HCT116 (cell line): ENCODE measurements around the gene RGMB.

Source experiments
- CEBPB ChIP-seq: IDR thresholded peaks from 2 replicates; pipeline ENCODE4 v1.6.1; 2012; ENCODE audit warnings: low read depth
- ELF1 ChIP-seq: IDR thresholded peaks from 2 replicates; pipeline ENCODE4 v1.6.1; 2012; ENCODE audit warnings: low read depth, borderline replicate concordance
- EZH2 ChIP-seq: fragments of 200-600 bp; sonication (generic); IDR thresholded peaks from 2 replicates; pipeline ENCODE4 v1.6.1; 2017; ENCODE audit warnings: antibody characterized with exemption, mixed run types
- POLR2A ChIP-seq: IDR thresholded peaks from 2 replicates; pipeline ENCODE4 v1.7.0; 2011; ENCODE audit warnings: borderline replicate concordance; ENCODE audit not compliant: insufficient read depth, insufficient read length; ENCODE audit errors: extremely low read depth
- POLR2AphosphoS5 ChIP-seq: IDR thresholded peaks from 2 replicates; pipeline ENCODE4 v1.6.1; 2011; ENCODE audit warnings: mild to moderate bottlenecking, low read depth, low read length, moderate library complexity
- RAD21 ChIP-seq: IDR thresholded peaks from 2 replicates; pipeline ENCODE4 v1.6.1; 2012; ENCODE audit warnings: low read depth, mild to moderate bottlenecking
- SIN3A ChIP-seq: IDR thresholded peaks from 2 replicates; pipeline ENCODE4 v1.6.1; 2012; ENCODE audit warnings: low read depth
- SRF ChIP-seq: IDR thresholded peaks from 2 replicates; pipeline ENCODE4 v1.6.1; 2012; ENCODE audit warnings: low read depth
- TCF7L2 ChIP-seq: IDR thresholded peaks from 2 replicates; pipeline ENCODE4 v1.7.0; 2011; ENCODE audit warnings: borderline replicate concordance, inconsistent platforms; ENCODE audit not compliant: insufficient read depth, insufficient read length; ENCODE audit errors: extremely low read depth
- ZFX ChIP-seq: fragments of 450-650 bp; IDR thresholded peaks from 2 replicates; pipeline ENCODE4 v1.6.1; 2017
- TF ChIP-seq, protein P1 (sequence below), 3 experiments: fragments of 200-600 bp in 1 of 3; sonication (generic) in 1 of 3; IDR thresholded peaks in 2 of 3; conservative IDR thresholded peaks in 1 of 3; 2 replicates each; pipeline ENCODE4 v1.5.1; 2012 to 2017; ENCODE audit warnings: low read depth in 2 of 3, low read length in 2 of 3, antibody characterized with exemption in 1 of 3, borderline replicate concordance in 1 of 3, control low read depth in 1 of 3, mild to moderate bottlenecking in 1 of 3, mixed read lengths in 1 of 3, mixed run types in 1 of 3, moderate library complexity in 1 of 3; ENCODE audit not compliant: insufficient read depth in 1 of 3
- TF ChIP-seq, protein P2 (sequence below): IDR thresholded peaks from 2 replicates; pipeline ENCODE4 v1.6.1; 2012; ENCODE audit warnings: low read depth

DNA sequence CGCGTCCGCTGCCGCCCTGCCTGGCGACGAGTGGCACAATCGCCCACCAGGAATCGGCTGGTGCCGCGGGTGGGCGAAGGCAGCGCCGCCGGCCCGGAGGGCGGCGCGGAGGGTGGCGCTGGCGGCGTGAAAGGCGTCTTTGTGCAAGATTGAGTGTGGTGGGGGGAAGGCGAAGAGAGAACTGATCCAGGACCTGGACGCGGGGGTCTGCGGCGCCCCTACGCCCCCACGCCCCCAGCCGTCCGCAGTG is 4.6 kb upstream of the RGMB start:
- TF ChIP-seq CEBPB (no peak), ZFX (no peak), POLR2A (no peak), SRF (no peak), EZH2 (no peak), POLR2AphosphoS5 (no peak), SIN3A (no peak), RAD21 (no peak), ELF1 (no peak), TCF7L2 (no peak)
- TF ChIP-seq, protein P1, sequence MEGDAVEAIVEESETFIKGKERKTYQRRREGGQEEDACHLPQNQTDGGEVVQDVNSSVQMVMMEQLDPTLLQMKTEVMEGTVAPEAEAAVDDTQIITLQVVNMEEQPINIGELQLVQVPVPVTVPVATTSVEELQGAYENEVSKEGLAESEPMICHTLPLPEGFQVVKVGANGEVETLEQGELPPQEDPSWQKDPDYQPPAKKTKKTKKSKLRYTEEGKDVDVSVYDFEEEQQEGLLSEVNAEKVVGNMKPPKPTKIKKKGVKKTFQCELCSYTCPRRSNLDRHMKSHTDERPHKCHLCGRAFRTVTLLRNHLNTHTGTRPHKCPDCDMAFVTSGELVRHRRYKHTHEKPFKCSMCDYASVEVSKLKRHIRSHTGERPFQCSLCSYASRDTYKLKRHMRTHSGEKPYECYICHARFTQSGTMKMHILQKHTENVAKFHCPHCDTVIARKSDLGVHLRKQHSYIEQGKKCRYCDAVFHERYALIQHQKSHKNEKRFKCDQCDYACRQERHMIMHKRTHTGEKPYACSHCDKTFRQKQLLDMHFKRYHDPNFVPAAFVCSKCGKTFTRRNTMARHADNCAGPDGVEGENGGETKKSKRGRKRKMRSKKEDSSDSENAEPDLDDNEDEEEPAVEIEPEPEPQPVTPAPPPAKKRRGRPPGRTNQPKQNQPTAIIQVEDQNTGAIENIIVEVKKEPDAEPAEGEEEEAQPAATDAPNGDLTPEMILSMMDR (IDR thresholded peaks at IDR 0.05 in 2 of 3, conservative IDR thresholded peaks at IDR 0.05 in 1 of 3; ENCODE audit: borderline replicate concordance in 1 of 3, insufficient read depth in 1 of 3, low read depth in 2 of 3, low read length in 2 of 3) = no peak
- TF ChIP-seq, protein P2, sequence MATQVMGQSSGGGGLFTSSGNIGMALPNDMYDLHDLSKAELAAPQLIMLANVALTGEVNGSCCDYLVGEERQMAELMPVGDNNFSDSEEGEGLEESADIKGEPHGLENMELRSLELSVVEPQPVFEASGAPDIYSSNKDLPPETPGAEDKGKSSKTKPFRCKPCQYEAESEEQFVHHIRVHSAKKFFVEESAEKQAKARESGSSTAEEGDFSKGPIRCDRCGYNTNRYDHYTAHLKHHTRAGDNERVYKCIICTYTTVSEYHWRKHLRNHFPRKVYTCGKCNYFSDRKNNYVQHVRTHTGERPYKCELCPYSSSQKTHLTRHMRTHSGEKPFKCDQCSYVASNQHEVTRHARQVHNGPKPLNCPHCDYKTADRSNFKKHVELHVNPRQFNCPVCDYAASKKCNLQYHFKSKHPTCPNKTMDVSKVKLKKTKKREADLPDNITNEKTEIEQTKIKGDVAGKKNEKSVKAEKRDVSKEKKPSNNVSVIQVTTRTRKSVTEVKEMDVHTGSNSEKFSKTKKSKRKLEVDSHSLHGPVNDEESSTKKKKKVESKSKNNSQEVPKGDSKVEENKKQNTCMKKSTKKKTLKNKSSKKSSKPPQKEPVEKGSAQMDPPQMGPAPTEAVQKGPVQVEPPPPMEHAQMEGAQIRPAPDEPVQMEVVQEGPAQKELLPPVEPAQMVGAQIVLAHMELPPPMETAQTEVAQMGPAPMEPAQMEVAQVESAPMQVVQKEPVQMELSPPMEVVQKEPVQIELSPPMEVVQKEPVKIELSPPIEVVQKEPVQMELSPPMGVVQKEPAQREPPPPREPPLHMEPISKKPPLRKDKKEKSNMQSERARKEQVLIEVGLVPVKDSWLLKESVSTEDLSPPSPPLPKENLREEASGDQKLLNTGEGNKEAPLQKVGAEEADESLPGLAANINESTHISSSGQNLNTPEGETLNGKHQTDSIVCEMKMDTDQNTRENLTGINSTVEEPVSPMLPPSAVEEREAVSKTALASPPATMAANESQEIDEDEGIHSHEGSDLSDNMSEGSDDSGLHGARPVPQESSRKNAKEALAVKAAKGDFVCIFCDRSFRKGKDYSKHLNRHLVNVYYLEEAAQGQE = no peak
